SK-N-SH (cell line): ENCODE results near the gene ALOX5AP.

Experiments used
- CHD2 ChIP-seq: fragments of 150-350 bp; IDR thresholded peaks from 2 replicates; pipeline ENCODE4 v1.6.1; 2018; ENCODE audit warnings: low read length; ENCODE audit not compliant: partially characterized antibody
- CTCF ChIP-seq: fragments of 200-600 bp; sonication (generic); IDR thresholded peaks from 2 replicates; pipeline ENCODE4 v1.6.1; 2017; ENCODE audit warnings: antibody characterized with exemption, mild to moderate bottlenecking, moderate library complexity
- GABPA ChIP-seq: IDR thresholded peaks from 2 replicates; pipeline ENCODE4 v1.4.0; 2012; ENCODE audit warnings: low read depth, mild to moderate bottlenecking
- MAX ChIP-seq: IDR thresholded peaks from 2 replicates; pipeline ENCODE4 v1.4.0; 2012; ENCODE audit warnings: low read depth
- MXI1 ChIP-seq: IDR thresholded peaks from 2 replicates; pipeline ENCODE4 v1.6.1; 2012; ENCODE audit warnings: mild to moderate bottlenecking, low read depth, low read length, improper control_type of control experiment
- PBX3 ChIP-seq: IDR thresholded peaks from 2 replicates; pipeline ENCODE4; 2012
- RAD21 ChIP-seq: IDR thresholded peaks from 2 replicates; pipeline ENCODE4 v1.6.1; 2012; ENCODE audit warnings: mild to moderate bottlenecking, low read length
- REST ChIP-seq: IDR thresholded peaks from 2 replicates; pipeline ENCODE4 v1.6.1; 2012; ENCODE audit warnings: mild to moderate bottlenecking, low read depth, low read length, moderate library complexity
- RXRA ChIP-seq: IDR thresholded peaks from 2 replicates; pipeline ENCODE4 v1.4.0; 2012; ENCODE audit warnings: low read depth, mild to moderate bottlenecking, borderline replicate concordance
- SMC3 ChIP-seq: IDR thresholded peaks from 2 replicates; pipeline ENCODE4 v1.6.1; 2012; ENCODE audit warnings: low read depth, low read length, improper control_type of control experiment
- TF ChIP-seq, protein P1 (sequence below): fragments of 150-350 bp; IDR thresholded peaks from 2 replicates; pipeline ENCODE4 v1.6.1; 2016; ENCODE audit warnings: mild to moderate bottlenecking, low read depth, low read length

- no peak for TF ChIP-seq CTCF
- no peak for TF ChIP-seq SMC3
- TF ChIP-seq RAD21: no peak
- TF ChIP-seq GABPA: no peak
- TF ChIP-seq REST: no peak
- no peak for TF ChIP-seq CHD2
- no peak for TF ChIP-seq MAX
- no peak for TF ChIP-seq RXRA
- TF ChIP-seq, protein P1, sequence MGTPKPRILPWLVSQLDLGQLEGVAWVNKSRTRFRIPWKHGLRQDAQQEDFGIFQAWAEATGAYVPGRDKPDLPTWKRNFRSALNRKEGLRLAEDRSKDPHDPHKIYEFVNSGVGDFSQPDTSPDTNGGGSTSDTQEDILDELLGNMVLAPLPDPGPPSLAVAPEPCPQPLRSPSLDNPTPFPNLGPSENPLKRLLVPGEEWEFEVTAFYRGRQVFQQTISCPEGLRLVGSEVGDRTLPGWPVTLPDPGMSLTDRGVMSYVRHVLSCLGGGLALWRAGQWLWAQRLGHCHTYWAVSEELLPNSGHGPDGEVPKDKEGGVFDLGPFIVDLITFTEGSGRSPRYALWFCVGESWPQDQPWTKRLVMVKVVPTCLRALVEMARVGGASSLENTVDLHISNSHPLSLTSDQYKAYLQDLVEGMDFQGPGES: no peak
- TF ChIP-seq PBX3: no peak
- TF ChIP-seq MXI1: no peak
Observed at GRCh38 chr13:30745906-30746686, 10.8 kb downstream of the ALOX5AP start.
